AG09309 (cell line): ENCODE results near the gene VTCN1.
"Not testable (repeated sequence)": the region's sequence is repeated elsewhere in the genome, so short reads cannot be mapped to it uniquely, and the experiment has no call there.

Experiments used
- DNase-seq: peaks from one replicate; pipeline ENCODE4 v3.0.0-alpha.2; 2010; ENCODE audit warnings: low read depth
- H3K4me3 ChIP-seq: 2 replicates; pipeline ENCODE4 v1.5.1; 2011; ENCODE audit warnings: mild to moderate bottlenecking, low read depth, low read length, moderate library complexity; ENCODE audit not compliant: control insufficient read depth
- TF ChIP-seq, protein P1 (sequence below): IDR thresholded peaks from 2 replicates; pipeline ENCODE4 v1.5.1; 2011; ENCODE audit warnings: mild to moderate bottlenecking, low read depth, low read length, inconsistent platforms; ENCODE audit not compliant: insufficient read depth, control insufficient read depth; ENCODE audit errors: missing control alignments

Gene VTCN1

DNA sequence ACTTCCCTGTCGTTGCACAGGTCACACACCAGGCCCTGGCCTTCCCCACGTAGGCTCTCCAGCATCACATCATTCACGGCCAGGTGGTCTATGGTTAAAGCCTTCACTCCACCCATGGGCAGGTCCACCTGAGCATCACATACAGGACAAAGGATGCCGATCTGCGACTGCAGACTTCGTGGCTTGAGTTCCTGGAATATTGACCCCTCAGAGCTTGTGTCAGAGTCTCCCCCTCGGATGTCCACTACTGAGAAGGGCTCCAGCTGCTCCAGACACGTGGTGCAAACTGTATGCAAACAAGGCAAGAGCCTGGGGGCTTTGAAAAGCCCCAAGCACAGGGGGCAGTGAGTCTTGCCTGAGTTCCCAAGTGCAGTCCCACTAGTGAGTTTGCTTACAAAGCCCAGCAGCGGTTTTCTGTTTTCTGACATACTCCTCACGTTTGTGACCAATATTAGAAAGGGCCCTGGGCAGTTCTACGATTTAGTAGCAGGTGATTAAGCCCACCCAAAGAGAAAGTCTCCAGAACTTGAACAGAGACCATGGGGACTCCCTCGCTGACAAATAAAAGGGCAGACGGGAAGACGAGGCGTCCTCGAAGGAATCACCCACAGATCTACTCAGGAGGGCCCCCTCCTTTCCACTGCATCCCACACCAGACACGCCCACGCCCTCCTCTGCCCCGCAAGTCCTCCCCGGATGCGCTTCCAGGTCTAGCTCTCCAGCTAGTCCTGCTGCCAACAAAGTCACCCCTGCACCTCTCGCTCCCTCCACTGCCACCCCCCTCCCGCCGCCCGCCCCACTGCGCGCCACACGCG, 89.7 kb downstream of the VTCN1 start:
- peak overlapping the region; percentile 72 for H3K4me3 ChIP-seq
- TF ChIP-seq, protein P1, sequence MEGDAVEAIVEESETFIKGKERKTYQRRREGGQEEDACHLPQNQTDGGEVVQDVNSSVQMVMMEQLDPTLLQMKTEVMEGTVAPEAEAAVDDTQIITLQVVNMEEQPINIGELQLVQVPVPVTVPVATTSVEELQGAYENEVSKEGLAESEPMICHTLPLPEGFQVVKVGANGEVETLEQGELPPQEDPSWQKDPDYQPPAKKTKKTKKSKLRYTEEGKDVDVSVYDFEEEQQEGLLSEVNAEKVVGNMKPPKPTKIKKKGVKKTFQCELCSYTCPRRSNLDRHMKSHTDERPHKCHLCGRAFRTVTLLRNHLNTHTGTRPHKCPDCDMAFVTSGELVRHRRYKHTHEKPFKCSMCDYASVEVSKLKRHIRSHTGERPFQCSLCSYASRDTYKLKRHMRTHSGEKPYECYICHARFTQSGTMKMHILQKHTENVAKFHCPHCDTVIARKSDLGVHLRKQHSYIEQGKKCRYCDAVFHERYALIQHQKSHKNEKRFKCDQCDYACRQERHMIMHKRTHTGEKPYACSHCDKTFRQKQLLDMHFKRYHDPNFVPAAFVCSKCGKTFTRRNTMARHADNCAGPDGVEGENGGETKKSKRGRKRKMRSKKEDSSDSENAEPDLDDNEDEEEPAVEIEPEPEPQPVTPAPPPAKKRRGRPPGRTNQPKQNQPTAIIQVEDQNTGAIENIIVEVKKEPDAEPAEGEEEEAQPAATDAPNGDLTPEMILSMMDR = no peak
- DNase-seq = no peak

DNA sequence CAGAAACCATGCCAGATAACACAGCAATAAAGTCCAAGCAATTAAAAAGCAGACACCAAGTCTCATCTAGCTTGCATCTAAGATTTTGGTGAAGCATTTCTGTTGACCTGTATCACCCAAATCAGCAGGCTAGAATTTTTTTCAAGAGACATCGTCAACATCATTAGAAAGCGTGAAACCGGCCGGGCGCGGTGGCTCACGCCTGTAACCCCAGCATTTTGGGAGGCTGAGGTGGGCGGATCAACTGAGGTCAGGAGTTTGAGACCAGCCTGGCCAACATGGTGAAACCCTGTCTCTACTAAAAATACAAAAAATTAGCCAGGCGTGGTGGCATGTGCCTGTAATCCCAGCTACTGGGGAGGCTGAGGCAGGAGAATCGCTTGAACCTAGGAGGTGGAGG, 91.6 kb downstream of the VTCN1 start:
- H3K4me3 ChIP-seq, DNase-seq: not testable (repeated sequence)

DNA sequence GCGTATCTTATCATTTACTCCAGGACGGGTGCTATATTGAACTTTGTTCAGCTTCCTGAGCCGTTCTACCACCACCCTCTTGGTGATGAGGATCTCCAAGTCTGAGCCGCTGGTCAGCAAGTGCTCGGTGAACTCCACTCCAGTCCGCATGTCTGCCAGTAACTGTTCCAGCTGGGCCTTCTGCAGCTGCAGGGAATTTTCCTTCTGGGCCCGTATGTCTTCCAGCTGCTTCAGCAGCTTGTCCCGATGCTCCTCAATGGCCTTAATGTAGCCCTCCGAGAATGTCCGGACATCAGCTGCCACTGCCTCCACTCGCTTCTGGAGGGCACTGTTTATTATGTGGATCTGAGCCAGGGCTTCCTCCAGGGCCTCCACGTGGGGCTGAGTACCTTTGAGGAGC, 92.6 kb downstream of the VTCN1 start:
- TF ChIP-seq, protein P1 = no peak
- DNase-seq = no peak
- no peak overlapping the region for H3K4me3 ChIP-seq

DNA sequence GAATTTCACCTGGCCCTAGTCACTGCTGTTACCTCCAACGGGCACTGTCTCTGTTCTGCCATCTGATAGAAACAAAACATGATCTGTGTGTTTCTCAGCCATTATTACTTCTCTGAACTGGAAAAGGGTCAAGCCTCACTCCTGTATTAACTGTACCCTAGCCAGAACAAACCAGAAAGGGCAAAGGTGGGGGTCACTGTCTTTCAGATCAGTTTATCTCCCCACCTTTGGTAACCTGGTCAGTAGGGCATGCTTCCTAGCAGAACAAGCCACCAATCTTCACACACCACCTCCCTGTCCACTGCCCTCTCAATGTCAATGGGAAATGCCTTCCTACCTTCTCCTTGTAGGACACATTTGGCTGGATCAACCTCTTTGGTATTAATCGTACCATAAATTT, 93.0 kb downstream of the VTCN1 start:
- TF ChIP-seq, protein P1 = no peak
- no peak for DNase-seq

DNA sequence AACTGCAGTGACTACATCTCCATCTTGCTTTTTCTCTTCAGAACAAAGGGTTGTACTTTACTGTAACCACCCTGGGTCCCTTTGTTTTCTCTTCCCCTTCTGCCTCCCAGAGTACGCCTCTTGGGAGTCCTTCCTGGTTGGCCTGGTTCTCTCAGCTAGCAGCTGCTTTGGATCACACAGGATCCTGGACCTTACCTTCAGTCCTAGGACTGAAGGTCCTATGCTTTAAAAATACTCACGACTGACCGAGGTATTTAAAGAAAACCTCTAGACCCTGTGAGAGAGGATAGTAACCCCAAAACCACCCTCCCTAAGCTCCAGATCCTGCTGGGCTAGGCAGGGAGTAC, 94.0 kb downstream of the VTCN1 start:
- TF ChIP-seq, protein P1 = no peak
- no peak for DNase-seq
- no peak overlapping the region for H3K4me3 ChIP-seq

More for the DNA sequence above, 93.0 kb downstream of the VTCN1 start:
- no peak overlapping the region for H3K4me3 ChIP-seq

DNA sequence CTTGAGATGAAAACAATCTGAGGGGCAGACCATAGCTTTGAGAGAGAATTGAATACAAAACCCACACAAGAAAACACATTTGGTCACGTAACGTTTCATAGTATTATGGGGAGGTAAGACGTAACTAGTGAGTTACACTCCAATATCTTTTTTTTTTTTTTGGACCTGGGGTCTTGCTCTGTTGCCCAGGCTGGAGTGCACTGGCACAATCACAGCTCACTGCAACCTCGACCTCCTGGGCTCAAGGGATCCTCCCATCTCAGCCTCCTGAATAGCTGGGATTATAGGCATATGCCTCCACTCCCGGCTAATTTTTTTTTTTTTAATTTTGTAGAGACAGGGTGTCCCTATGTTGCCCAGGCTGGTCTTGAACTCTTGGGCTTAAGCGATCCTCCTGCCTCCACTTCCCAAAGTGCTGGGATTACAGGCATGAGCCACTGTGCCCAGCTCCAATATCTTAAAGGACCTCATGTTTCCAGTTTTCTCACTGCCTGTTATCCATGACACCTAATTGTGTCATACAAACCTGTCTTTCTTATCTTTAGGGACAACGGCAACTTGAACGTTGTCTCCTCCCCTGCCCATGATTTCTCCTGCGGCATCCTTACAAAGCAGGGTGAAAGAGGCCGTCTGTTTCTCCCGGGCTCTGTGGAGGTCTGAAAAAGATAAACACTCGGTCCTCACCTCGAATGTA, 94.5 kb downstream of the VTCN1 start:
- no peak overlapping the region for H3K4me3 ChIP-seq
- DNase-seq = no peak
- TF ChIP-seq, protein P1 = no peak

DNA sequence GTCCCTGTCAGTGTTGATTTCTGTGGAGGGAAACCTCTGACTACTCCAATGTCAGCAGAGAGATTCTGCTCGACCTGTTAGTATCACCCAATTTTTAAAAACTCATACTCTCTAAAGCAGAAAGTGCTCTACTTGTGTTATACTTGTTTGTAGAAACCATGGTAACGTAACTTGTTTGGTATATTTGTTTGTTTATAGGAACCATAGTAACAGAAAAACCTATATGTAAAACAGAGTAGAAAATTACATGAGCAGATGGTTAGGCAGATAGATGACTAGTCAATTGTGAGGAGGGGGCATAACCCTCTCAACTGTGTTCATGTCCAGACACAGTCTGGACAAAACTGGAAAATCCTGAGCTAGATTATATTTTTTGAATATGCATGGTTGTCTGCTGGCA, 95.8 kb downstream of the VTCN1 start:
- no peak for DNase-seq
- TF ChIP-seq, protein P1 = no peak
- no peak overlapping the region for H3K4me3 ChIP-seq
